ENCODE measurements around the gene GKAP1.
"Not testable (repeated sequence)": the region's sequence is repeated elsewhere in the genome, so short reads cannot be mapped to it uniquely, and the experiment has no call there.

- TF ChIP-seq, protein P1, sequence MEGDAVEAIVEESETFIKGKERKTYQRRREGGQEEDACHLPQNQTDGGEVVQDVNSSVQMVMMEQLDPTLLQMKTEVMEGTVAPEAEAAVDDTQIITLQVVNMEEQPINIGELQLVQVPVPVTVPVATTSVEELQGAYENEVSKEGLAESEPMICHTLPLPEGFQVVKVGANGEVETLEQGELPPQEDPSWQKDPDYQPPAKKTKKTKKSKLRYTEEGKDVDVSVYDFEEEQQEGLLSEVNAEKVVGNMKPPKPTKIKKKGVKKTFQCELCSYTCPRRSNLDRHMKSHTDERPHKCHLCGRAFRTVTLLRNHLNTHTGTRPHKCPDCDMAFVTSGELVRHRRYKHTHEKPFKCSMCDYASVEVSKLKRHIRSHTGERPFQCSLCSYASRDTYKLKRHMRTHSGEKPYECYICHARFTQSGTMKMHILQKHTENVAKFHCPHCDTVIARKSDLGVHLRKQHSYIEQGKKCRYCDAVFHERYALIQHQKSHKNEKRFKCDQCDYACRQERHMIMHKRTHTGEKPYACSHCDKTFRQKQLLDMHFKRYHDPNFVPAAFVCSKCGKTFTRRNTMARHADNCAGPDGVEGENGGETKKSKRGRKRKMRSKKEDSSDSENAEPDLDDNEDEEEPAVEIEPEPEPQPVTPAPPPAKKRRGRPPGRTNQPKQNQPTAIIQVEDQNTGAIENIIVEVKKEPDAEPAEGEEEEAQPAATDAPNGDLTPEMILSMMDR (conservative IDR thresholded peaks at IDR 0.05; ENCODE audit: low read length) = not testable (repeated sequence)
- TF ChIP-seq EZH2phosphoT487 (IDR thresholded peaks at IDR 0.05; ENCODE audit: borderline replicate concordance, low read depth, low read length) = not testable (repeated sequence)
Measured at GRCh38 chr9:83817011-83817355, 586 bp downstream of the GKAP1 start.
